Testis (tissue), 3 donors: ENCODE data around the gene FBXO34. TPM values are rescaled to one million over a fixed set of nuclear protein-coding genes. Genes with fewer than 3 reads are reported as not detected.
"Not testable (repeated sequence)": the region's sequence is repeated elsewhere in the genome, so short reads cannot be mapped to it uniquely, and the experiment has no call there.

Experiments used
- DNase-seq: peaks from one replicate; pipeline ENCODE4 v3.0.0-alpha.2; 2019
- H3K27ac ChIP-seq, 2 donors: fragments of 200-600 bp; sonication (generic); one replicate each; pipeline ENCODE4 v1.5.1; 2019
- H3K27me3 ChIP-seq: fragments of 200-600 bp; sonication (generic); one replicate; pipeline ENCODE4 v1.5.1; 2019
- H3K36me3 ChIP-seq: fragments of 200-600 bp; sonication (generic); one replicate; pipeline ENCODE4 v1.5.1; 2017; ENCODE audit warnings: low read depth; ENCODE audit errors: missing control alignments
- H3K4me1 ChIP-seq: fragments of 200-600 bp; sonication (generic); one replicate; pipeline ENCODE4 v1.5.1; 2019
- H3K4me3 ChIP-seq, 2 donors: fragments of 200-600 bp; sonication (generic); one replicate each; pipeline ENCODE4 v1.5.1; 2017 to 2019
- H3K9me3 ChIP-seq: fragments of 200-600 bp; sonication (generic); one replicate; pipeline ENCODE4 v1.5.1; 2017
- POLR2A ChIP-seq: fragments of 450-650 bp; IDR thresholded peaks from one replicate; pipeline ENCODE4 v1.6.1; 2017; ENCODE audit warnings: antibody characterized with exemption, mild to moderate bottlenecking, moderate library complexity
- WGBS, 2 donors: methylation state at CpG; one replicate each; pipeline ENCODE4 v1.1.5; 2018; 5-methylcytosine and 5-hydroxymethylcytosine counted together
- intact Hi-C: fragments of 100-400 bp; cut with DNase I; formaldehyde crosslinking; loops from one replicate; pipeline ENCODE4 v1.15.1; 2023; ENCODE audit warnings: low total_unique reads
- polyA plus RNA-seq: library from polyadenylated mRNA; stranded (reverse); fragments of 350-450 nt; fragmentation: Illumina TruSeq; extraction: RNeasy Lipid Tissue Mini Kit (QIAGEN cat#74804); gene quantifications from one replicate; pipeline ENCODE4 v1.2.3, GENCODE V29; 2014; ENCODE audit warnings: low read depth, low replicate concordance; ENCODE audit not compliant: insufficient read depth
- total RNA-seq, 2 donors: library from RNA; depleted of rRNA; stranded (reverse); fragments of >200 nt; gene quantifications; one replicate each; pipeline ENCODE4 v1.2.3, GENCODE V29; 2016
- TF ChIP-seq, protein P1 (sequence below), 3 experiments: fragments of 450-650 bp in 2 of 3; fragments of 200-600 bp in 1 of 3; sonication (generic) in 1 of 3; IDR thresholded peaks; one replicate each; pipeline ENCODE4 v1.5.1; 2016 to 2019; ENCODE audit warnings: antibody characterized with exemption in 3 of 3, mild to moderate bottlenecking in 2 of 3, moderate library complexity in 1 of 3

FBXO34 gene
- total and polyA plus RNA-seq, 3 donors from 2014 or later, result 62.1 to 91.7 (median 84.4) TPM

DNA sequence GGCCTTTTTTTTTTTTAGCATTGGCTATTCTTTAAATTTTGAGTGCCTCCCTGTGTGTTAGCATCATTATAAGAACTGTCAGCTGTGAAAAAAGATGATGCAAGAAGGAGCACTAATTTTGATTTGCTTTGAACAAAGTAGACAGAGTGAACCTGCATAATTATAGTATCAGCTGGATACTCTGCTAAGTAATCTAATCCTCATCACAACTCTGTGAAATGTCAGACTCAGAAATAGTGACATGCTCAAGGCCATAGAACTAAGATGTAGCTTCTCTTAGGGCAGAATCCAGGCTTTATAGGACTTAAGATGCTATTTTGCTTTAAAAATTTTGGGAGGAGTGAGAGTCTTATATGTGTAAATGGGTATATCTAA lies 31.9 kb downstream of the FBXO34 start:
- TF ChIP-seq POLR2A, result no peak
- TF ChIP-seq, protein P1, sequence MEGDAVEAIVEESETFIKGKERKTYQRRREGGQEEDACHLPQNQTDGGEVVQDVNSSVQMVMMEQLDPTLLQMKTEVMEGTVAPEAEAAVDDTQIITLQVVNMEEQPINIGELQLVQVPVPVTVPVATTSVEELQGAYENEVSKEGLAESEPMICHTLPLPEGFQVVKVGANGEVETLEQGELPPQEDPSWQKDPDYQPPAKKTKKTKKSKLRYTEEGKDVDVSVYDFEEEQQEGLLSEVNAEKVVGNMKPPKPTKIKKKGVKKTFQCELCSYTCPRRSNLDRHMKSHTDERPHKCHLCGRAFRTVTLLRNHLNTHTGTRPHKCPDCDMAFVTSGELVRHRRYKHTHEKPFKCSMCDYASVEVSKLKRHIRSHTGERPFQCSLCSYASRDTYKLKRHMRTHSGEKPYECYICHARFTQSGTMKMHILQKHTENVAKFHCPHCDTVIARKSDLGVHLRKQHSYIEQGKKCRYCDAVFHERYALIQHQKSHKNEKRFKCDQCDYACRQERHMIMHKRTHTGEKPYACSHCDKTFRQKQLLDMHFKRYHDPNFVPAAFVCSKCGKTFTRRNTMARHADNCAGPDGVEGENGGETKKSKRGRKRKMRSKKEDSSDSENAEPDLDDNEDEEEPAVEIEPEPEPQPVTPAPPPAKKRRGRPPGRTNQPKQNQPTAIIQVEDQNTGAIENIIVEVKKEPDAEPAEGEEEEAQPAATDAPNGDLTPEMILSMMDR (IDR thresholded peaks at IDR 0.05), result no peak
- Histone ChIP-seq H3K4me1 (peaks cover 31% of the 10 kb centered on the region), H3K36me3 (no peaks in the 10 kb centered on the region), H3K27me3 (no peaks in the 10 kb centered on the region), H3K4me3 (no peak overlapping the region), H3K27ac (no peak overlapping the region), H3K9me3 (no peaks in the 10 kb centered on the region)
- intact Hi-C loops, result no loop called here
- DNase-seq, result no peak

DNA sequence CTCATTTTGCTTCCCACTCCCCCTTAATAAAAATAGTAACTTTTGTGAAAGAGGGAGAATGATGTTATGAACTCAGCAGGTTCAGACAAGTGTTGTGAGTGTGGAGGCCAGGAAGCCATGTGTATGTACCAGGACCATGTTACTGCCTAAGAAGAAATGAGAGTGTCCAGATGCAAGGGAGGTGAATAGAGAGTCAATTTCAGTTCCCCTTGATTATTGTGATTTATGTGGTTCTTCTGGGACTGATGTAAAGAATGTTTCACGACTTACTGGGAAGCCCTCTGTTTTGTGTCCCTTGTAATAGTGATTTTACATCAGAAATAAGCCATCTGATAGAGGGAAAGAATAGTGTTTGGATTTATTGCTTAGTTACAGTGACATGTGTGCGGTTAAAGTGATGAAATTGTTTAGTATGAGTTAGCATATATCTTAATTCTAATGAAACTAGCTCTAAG lies 32.5 kb downstream of the FBXO34 start:
- H3K27me3 ChIP-seq, result no peaks in the 10 kb centered on the region
- no peaks in the 10 kb centered on the region for H3K36me3 ChIP-seq
- H3K9me3 ChIP-seq, result no peaks in the 10 kb centered on the region
- WGBS, 2 donors, result 64 to 74% methylated on average over 2 of the region's 2 CpGs
- DNase-seq, result no peak
- no peak overlapping the region for H3K4me3 ChIP-seq
- intact Hi-C loops, result no loop called here
- no peak for TF ChIP-seq POLR2A
- TF ChIP-seq, protein P1 (IDR thresholded peaks at IDR 0.05), result no peak
- H3K27ac ChIP-seq, result no peak overlapping the region
- H3K4me1 ChIP-seq, result peaks cover 31% of the 10 kb centered on the region

DNA sequence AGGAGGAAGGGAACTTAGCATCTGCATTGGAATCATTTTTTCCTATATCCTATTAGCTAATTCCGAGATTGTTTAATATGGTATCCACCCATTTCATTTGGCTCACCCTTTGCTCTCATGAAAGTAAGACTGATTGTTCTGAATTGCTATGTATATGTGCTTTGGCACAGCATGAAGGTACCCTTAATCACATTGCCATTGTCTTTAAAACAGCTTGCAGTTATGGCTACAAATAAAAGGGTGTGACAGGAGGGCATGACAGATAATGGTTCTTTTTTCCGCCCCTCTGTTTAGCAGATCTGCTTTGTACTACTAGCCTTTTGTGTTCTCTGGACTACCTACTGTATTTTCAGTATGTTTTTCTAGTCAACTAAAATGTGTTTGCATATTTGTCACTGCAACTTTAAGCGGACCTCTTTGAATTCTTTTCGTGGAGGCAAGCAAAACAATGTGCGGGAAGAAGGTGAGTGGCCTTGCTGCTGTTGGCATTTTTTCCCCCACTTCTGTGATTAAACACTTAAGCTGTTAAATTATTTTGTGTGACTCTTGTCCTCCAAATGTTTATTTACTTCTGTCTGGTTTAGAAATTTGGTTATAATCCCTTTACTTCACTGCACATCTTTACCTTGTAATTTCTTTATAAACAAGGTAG lies 35.8 kb downstream of the FBXO34 start:
- 39 to 60% methylated on average over 5 of the region's 5 CpGs for WGBS, 2 donors
- no peak for DNase-seq
- no peaks in the 10 kb centered on the region for H3K27me3 ChIP-seq
- H3K4me1 ChIP-seq, result peaks cover 41% of the 10 kb centered on the region
- intact Hi-C loops, result no loop called here
- no peak for TF ChIP-seq POLR2A
- TF ChIP-seq, protein P1 (IDR thresholded peaks at IDR 0.05), result no peak
- H3K36me3 ChIP-seq, result no peaks in the 10 kb centered on the region
- no peaks in the 10 kb centered on the region for H3K9me3 ChIP-seq
- no peak overlapping the region for H3K4me3 ChIP-seq
- H3K27ac ChIP-seq, result no peak overlapping the region

DNA sequence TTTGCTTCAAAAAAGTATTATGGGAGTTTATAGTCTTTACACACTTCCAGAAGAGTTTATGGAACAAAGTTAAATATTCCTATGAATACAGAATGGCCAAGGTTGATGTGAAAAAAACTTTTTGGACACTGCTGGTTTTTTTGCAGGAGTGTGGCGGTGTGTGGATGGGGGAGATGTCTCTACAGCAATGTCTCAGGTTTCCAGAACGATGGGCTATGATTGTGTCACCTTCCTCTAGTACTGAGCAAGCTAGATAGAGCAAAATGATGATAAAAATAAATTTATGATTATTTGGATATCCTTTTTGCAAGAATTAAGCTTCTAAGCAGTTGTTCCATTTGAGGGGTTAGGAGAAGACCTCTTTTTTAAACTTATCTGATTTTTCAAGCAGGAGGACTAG lies 37.9 kb downstream of the FBXO34 start:
- H3K9me3 ChIP-seq, result no peaks in the 10 kb centered on the region
- H3K27ac ChIP-seq, result no peak overlapping the region
- no peak for TF ChIP-seq POLR2A
- TF ChIP-seq, protein P1 (IDR thresholded peaks at IDR 0.05), result no peak
- H3K36me3 ChIP-seq, result no peaks in the 10 kb centered on the region
- no peak for DNase-seq
- H3K27me3 ChIP-seq, result no peaks in the 10 kb centered on the region
- intact Hi-C loops, result no loop called here
- H3K4me3 ChIP-seq, result no peak overlapping the region
- 43 to 54% methylated on average over 2 of the region's 2 CpGs for WGBS, 2 donors
- peaks cover 23% of the 10 kb centered on the region for H3K4me1 ChIP-seq

DNA sequence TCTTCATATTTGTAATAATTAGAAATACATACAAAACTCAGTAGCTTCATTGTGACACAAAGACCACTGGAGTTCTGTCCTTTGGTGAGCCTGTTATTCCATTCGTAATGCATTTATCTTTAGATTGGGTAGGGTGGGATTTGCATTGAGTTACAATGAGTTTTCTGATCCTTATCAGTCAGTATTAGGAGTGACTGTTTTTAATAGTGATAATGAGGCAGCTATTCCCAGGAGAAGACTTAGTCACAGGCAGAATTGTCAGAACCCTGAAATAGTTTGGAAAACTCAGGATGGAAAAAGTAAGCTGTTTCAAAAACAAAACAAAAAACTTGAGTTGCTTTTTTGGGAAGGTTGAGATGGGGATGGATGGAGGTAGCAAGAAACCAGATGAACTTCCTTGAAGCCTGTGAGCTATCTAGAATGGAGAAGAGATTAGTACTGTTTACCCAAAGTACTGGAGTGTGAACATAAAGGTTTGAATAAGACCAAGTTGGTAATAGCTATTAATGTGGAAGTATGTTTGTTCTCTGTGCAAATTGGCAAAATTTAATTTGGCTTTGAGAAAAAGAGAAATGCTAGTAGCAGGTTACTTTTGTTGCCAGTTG lies 38.6 kb downstream of the FBXO34 start:
- DNase-seq, result no peak
- Histone ChIP-seq H3K36me3 (no peaks in the 10 kb centered on the region), H3K4me3 (no peak overlapping the region), H3K9me3 (no peaks in the 10 kb centered on the region), H3K4me1 (peaks cover 20% of the 10 kb centered on the region), H3K27me3 (no peaks in the 10 kb centered on the region), H3K27ac (no peak overlapping the region)
- no peak for TF ChIP-seq POLR2A
- TF ChIP-seq, protein P1 (IDR thresholded peaks at IDR 0.05), result no peak
- 56 to 57% methylated on average over 1 of the region's 1 CpG for WGBS, 2 donors
- intact Hi-C loops, result no loop called here

DNA sequence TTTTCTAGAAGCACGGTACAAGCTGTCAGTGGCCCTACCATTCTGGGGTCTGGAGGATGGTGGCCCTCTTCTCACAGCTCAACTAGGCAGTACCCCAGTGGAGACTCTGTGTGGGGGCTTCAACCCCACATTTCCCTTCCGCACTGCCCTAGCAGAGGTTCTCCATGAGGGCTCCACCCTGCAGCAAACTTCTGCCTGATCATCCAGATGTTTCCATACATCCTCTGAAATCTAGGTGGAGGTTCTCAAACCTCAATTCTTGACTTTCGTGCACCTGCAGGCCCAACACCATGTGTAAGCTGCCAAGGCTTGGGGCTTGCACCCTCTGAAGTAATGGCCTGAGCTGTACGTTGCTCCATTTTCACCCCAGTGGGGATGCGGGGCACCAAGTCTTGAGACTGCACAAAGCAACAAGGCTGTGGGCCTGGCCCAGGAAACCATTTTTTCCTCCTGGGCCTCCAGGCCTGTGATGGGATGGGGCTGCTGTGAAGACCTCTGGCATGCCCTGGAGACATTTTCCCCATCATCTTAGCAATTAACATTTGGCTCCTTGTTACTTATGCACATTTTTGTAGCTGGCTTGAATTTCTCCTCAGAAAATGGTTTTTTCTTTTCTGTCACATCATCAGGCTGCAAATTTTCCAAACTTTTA lies 41.3 kb downstream of the FBXO34 start:
- H3K27ac ChIP-seq, H3K27me3 ChIP-seq, H3K9me3 ChIP-seq, intact Hi-C loops, DNase-seq, H3K36me3 ChIP-seq, H3K4me3 ChIP-seq: not testable (repeated sequence)
- peaks cover 16% of the 10 kb centered on the region for H3K4me1 ChIP-seq
- WGBS, 2 donors, result 95 to 100% methylated on average over 4 to 5 of the region's 5 CpGs
